ENCODE results near the gene SDK1.
"Not testable (repeated sequence)": the region's sequence is repeated elsewhere in the genome, so short reads cannot be mapped to it uniquely, and the experiment has no call there.

SDK1 gene

GRCh38 chr7:3942276-3942675 lies 641.2 kb downstream of the SDK1 start:
- no peak for DNase-seq

DNA sequence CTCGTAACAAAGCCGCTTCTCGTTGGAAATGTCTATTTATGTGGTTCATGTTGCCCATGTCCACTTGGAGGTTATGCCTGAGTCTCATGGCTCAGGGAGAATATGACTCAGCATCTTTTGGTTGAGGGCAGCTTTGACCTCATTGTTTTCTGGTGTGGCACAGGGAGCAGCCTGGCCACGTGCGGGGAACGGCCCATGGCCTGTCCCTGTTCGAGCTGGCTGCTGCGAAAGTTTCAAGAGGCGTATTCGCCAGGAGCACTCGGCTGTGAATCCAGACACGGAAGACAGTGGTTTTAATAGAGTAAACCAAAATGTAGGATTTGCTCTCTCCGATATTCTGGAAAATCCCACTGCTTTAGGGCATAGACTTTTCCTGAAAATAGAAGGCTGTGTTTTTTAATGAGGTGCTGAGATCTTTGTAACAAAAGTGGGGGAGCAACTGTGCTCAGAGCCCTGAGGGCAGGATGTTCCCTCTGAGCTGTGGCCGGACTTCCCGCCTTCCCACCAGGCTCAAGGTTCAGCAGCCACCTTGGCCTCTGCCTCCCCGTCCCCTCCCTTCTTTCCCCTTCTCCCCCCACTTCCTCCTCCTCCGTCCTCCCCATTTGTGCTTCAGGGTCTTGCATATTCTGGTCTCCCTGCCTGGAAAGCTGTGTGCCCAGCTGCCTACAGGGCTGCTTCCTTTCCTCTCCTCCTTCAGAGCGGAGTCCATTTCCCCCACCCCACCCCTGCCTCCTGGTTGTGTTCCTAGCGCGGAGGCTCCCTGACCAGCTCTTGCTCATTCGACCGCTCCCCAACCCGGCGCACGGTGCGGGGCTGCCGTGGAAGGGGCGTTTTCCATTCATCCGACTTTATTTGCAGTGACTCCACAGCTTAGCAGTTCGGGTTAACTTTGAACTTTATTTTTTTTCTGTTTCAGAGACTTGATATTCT lies 642.0 kb downstream of the SDK1 start:
- no peak for DNase-seq

DNA sequence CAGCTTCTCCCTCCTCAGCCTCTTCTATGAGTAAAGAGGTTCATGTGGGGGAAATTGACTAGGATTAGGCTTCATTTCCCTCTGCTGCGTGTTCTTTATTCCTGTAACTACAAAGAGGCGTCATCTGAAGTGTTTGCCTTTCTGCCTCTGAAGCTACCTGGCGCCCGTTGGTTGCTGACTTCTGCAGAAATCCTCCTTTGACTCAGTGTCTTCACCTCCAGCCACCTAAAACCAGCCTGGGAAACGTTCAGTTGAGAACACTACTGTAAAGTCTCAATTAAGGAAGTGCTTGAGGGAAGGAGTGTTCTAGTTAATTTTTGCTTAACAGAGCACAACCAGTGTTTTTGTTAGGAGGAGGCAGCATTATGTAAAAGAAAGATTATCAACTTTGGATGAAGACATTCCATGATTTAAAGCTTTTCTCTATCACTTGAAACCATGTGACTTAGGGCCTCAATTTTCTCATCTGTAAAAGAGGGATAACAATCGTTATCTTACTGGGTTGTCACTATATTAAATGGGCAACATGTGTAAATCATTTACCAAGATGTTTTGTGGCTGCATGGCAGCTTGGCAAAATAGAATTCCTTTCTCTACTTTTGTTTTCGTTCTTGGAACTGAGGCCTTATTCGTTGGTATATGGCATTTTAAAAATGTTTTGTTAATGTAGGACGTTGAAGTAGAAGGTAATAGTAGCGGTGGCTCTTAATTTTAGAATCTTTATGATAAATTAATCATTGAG lies 642.9 kb downstream of the SDK1 start:
- DNase-seq: no peak

DNA sequence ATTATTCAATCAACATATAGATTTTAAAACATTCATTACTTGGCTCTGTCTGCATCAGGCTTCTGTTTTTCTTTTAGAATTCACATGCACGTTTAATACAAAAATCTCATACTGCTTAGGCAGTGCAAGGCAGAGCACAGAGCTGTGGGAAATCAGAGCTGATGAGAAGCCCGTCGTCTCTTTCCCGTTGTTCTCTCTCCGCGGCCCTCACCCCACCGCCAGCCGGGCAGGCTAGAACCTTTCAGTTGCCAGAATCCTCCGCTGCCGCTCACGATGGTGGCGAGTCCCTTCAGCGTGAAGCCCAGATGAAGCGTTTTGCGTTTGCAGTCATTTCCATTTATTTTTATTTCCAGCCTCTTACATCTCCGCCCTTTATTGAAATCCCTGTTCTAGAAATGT lies 648.2 kb downstream of the SDK1 start:
- DNase-seq: no peak

GRCh38 chr7:3950249-3950648 lies 649.2 kb downstream of the SDK1 start:
- no peak for DNase-seq

DNA sequence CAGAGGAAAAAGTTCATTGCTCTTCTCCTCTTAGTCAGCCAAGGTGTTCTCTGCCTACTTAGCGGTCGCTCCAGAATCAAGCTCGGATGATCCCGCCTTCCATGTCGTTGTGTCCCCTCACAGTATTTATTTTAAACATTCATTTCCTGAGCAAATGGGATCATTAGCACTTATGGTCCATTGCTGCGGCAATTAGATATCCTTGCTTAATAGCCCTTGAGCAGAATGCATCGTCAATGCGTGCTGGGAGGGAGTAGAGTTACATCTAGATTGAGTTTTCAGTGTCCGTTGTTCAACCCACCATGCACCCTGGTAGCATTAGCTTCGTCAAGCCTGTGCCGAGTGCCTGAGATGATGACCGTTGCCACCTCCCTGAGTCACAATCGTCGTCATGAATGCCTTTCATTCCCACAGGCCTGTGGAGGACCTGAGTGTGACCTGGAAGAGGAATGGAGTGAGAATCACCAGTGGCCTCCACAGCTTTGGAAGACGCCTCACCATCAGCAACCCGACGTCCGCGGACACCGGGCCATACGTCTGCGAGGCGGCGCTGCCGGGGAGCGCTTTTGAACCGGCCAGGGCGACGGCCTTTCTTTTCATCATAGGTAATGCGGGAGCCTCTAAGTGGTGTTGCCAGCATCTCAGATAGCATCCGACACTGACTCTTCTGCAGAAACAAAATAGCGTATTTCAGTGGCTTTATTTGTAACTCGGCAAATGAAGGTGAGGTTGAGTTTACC lies 650.4 kb downstream of the SDK1 start:
- DNase-seq: no peak

DNA sequence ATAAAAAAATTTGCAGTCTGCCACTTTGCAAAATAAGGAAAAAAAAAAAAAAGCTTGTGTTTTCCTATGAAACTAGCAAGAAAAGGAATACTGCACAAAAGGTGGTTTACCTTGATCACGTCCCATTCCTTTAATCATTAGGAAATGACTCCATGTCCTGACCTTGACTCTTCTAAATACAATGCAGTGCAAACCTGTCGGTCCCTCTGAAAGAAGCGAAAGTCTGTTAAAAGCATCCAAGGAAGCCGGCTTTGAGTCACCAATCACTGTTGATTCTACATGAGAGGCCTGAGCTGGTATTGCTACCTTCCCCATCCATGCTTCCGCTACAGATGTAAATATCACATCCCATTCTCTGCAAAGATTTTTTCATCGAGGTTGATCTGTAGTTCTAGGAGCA lies 652.1 kb downstream of the SDK1 start:
- no peak for DNase-seq

- no peak for DNase-seq
Observed at GRCh38 chr7:3953946-3954345, 652.9 kb downstream of the SDK1 start.

DNA sequence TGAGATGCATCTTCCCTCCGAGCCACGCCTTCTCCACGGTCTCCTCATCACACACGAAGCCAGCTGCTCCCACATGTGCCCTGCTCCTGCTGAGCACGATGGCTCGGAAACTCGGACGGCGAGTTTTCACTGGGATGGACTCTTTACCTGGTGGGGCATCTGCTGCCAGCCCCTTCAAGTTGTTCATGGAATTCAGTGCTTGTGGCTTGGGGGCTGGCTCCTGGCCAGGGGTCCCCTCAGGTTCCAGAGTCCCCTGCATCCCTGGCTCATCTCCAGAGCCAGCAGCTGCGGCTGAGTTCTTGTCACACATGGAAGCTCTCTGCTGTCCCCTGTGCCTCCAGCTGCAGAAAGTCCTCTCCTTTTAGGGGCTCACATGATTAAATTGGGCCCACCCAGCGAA lies 654.0 kb downstream of the SDK1 start:
- DNase-seq: no peak

GRCh38 chr7:3955751-3956696 lies 655.0 kb downstream of the SDK1 start:
- DNase-seq: no peak

DNA sequence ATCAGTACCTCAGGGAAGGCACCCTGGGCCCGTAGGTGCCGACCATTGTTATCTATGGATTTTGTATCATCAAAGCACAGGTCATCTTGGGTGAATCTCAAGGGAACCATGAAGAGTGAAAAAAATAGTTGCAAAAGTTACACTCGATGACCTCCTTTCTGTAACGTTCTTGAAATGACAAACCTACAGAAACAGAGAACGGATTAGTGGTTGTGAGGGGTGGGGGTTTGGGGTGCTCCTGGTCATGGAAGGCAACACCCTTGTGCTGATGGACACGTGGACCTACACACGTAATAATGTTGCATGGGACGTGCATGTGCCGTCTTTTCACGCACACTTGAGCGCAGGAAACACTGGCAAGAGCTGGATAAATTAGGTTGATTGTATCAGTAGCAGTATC lies 655.9 kb downstream of the SDK1 start:
- no peak for DNase-seq

- no peak for DNase-seq
Observed at GRCh38 chr7:3957472-3958108, 656.5 kb downstream of the SDK1 start.

- no peak for DNase-seq
Observed at GRCh38 chr7:3958109-3958483, 657.0 kb downstream of the SDK1 start.

DNA sequence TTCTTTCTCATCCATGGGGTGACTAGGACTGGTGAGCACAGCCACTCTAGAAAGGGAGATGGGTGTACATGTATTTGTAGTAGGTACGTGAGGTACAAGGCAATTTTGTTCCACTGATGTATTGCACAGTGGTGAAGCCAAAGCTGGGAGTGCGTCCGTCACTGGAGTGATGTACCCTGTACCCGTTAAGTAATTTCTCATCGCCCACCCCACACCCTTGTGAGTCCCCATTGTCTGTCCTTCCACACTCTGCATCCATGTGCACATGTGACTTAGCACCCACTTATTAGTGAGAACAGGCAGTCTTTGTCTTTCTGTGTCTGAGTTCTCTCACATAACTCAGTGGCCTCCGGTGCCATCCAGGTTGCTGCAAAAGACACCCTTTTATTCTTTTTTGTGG lies 658.3 kb downstream of the SDK1 start:
- DNase-seq: no peak

GRCh38 chr7:3960050-3960763 lies 659.2 kb downstream of the SDK1 start:
- no peak for DNase-seq

- no peak for DNase-seq
Observed at GRCh38 chr7:3960942-3961341, 659.9 kb downstream of the SDK1 start.

GRCh38 chr7:3961857-3962503 lies 660.9 kb downstream of the SDK1 start:
- no peak for DNase-seq

DNA sequence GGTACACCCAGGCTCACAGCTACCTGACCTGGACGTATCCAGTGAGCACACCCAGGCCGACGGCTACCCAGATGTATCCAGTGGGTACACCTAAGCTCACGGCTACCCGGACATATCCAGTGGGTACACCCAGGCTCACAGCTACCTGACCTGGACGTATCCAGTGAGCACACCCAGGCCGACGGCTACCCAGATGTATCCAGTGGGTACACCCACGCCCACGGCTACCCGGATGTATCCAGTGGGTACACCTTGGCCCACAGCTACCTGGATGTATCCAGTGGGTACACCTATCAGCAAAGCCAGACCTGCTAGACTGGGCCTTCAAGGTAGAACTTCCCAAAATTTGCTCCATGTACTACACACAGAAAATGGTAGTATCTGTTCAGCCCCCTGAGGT lies 662.7 kb downstream of the SDK1 start:
- DNase-seq: not testable (repeated sequence)

DNA sequence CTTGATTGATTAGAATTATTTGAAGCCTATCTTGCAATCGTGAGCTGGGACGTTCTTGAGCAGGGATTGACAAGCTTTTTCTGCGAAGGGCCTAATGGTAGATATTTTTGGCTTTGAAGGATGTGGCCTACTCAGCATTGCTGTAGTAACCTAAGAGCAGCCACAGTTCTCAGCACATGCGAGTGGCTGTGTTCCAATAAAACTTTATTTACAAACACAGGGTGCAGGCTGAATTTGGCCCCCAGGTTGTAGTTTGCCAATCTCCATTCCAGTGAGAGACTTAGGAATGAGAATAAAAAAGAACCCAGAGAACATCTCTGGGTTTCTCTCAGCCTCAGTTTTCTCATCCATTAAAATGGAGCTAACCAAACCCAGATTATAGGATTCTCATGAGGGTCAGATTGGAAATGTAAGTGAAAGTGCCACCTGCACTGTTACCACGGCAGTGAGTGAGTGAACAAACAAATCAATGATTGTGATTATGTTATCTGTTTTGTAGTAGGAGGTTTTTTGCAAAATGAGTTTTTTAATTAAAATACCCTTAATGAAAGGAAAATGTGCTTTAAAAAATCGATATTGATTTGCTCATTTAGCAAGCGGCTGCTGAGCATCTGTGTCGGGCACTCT lies 664.0 kb downstream of the SDK1 start:
- DNase-seq: no peak

GRCh38 chr7:3965794-3966395 lies 664.8 kb downstream of the SDK1 start:
- no peak for DNase-seq

Measured in NCI-H526 treated with DMSO at 0.1 percent for 48 hours (cell line).